Raji (cell line): Measurements from ENCODE around the gene KRTAP13-2.

Source experiments
- POLR2A ChIP-seq: IDR thresholded peaks from 2 replicates; pipeline ENCODE4 v1.6.1; 2011; ENCODE audit warnings: low read depth, low read length, control low read depth; ENCODE audit not compliant: insufficient read depth

Gene KRTAP13-2, protein sequence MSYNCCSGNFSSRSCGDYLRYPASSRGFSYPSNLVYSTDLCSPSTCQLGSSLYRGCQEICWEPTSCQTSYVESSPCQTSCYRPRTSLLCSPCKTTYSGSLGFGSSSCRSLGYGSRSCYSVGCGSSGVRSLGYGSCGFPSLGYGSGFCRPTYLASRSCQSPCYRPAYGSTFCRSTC

DNA sequence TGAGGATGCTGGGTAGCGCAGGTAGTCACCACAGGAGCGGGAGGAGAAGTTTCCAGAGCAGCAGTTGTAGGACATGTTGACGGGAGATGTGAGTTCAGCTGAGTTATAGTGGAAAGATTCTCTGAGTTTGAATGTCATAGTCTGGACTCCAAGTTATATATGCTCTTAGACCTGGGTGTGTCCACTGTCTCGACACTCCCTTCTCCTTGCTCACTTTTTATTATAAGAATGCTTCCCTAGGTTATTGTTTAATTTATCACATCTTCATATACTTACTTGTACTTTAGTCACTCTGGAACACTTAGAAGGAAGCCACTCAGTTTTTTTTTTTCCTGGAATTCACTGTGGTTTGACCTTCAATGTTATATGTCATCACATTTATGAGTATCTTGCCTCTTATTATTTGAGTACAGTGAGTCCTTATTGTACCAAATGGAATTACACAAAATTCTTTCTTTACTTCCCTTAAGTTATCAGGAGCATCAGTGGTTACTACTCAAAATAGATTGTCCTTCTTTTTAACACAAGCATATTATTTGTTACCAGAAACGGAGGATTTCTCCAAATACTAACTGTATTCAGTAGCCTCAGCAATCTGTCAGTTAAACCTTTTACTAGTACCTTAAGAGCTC lies at the start of gene KRTAP13-2:
Gene KRTAP13-2 (minus strand): TSS at position 133 of the 632 bp plus-strand sequence. CDS start 58 bp downstream, at position 75.
- TF ChIP-seq POLR2A = no peak

DNA sequence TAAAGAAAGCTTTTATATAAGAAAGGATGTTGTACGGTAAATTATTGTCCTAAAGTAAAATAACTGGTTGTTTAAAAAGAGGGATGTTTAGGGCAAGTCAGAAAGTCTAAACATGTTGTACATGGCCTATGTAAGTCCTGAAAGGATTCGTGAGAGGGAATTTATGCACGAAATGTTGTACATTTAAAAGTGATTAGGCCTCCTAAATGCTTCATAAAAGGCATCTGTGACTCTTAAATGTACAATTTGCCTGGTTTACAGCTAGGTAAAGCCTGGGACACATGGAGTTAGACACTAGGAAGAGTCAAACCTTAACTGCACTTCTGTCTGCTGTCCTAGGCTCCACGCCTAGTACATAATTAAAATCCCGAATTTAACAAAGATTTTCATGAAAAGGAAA lies 43.9 kb upstream of the KRTAP13-2 start:
- TF ChIP-seq POLR2A = no peak

DNA sequence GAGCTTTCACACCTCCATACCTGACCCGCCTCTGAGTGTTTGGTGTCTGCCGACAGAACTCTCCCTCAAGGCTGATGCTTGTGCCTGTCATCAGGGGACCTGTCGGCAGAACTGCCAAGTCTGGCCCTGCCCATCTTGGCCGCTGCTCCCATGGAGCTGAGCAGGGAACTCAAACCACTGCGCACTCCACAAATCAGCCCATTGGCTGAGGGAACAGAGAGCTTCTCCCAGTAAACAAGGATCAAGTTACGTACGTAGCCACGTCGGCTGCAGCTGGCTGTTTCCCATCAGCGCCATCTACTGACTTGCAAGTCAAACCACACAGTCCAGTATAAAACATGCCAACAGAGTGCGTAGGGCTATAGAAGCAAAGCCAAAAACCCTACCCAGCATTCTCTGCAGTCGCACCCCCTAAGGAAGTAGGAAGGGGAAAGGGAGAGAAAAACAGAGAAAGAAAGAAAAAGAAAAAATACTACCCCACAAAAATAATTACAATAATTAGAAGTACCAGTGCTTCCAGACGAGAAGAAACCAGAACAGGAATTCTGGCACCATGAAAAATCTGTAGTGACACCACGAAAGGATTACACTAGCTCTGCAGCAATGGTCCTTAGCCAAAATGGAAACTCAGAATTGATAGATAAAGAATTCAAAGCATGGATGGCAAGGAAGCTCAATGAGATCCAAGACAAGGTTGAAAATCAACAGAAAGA lies 36.9 kb upstream of the KRTAP13-2 start:
- TF ChIP-seq POLR2A = no peak

DNA sequence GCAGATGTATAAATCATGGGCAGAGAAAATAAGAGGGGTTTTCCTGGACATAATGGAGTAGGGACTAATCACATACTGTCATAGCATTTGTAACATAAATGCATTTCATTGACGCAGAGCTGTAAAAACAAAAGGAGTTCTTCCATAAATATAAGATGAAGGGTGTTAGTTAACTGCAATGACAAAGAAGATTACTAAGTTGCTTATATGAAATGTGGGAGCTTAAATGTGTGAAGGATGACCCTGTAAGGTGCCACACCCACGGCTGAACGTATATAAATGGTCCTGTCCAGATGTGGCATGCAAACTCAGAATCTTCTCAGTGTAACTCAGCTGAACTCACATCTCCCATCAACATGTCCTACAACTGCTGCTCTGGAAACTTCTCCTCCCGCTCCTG lies 23.7 kb upstream of the KRTAP13-2 start, which contains the start of gene KRTAP13-1:
Gene KRTAP13-1 (plus strand): TSS at position 301 of the 400 bp plus-strand sequence. CDS start 56 bp downstream, at position 357.
- TF ChIP-seq POLR2A = no peak

DNA sequence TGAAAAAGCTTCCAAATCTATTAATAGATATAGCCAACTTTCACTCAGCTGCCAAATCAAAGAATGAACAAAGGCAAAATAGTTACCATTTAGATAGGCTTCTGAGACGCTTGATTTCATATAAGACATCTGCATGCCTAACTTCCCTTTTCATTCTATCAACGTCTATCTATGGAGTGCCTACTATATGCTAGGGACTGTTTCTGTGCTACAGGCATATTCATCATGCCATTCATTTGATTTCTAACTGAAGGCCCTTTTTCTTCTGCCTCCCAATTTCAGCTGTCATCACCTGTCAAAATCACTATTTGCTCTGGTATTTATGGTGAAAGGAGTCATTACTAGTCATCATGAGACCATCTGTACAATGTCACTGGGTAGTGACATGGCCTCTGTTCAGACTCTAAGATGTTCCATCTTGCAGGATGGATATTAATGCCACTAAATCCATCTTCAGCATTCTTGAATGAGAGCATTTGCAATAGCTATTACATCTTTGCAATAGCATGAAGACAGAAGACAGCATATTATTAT lies 19.5 kb upstream of the KRTAP13-2 start:
- no peak for TF ChIP-seq POLR2A

DNA sequence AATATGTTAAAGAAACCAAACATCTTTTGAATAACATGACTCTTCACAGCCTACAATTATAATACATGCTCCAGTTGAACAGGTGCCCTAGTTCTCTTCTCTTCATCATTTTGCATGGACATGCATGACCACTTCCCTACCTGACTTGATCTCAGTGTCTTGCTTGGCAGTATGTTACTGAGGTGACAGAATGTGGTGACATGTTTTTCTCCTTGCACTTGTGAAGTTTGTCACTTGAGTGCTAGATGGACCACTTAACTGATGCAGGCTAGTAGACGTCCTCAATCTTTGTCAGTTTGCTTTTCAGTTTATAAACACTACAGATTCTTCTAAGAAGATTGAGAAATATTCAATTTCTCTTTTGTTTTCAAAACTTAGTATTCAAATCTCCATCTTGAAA lies 10.1 kb upstream of the KRTAP13-2 start:
- TF ChIP-seq POLR2A = no peak

DNA sequence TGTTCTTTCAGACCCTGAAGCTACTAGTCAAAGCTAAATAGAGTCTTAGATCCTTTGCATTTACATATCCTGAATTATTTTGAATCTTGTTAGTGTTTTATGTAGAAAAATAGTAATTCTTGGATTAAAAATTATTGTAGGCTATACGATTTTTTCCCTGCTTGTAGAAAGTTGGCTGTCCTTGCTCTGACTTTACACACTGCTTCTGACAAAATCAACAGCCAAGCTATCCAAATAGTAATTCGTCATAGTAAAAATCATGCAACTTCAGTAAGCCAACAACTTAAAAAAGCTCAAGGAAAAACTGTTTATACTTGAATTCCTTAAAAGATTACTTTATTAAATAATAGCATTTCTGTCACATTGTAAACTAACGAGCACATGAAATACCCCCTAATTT lies 16.2 kb downstream of the KRTAP13-2 start:
- TF ChIP-seq POLR2A = no peak

DNA sequence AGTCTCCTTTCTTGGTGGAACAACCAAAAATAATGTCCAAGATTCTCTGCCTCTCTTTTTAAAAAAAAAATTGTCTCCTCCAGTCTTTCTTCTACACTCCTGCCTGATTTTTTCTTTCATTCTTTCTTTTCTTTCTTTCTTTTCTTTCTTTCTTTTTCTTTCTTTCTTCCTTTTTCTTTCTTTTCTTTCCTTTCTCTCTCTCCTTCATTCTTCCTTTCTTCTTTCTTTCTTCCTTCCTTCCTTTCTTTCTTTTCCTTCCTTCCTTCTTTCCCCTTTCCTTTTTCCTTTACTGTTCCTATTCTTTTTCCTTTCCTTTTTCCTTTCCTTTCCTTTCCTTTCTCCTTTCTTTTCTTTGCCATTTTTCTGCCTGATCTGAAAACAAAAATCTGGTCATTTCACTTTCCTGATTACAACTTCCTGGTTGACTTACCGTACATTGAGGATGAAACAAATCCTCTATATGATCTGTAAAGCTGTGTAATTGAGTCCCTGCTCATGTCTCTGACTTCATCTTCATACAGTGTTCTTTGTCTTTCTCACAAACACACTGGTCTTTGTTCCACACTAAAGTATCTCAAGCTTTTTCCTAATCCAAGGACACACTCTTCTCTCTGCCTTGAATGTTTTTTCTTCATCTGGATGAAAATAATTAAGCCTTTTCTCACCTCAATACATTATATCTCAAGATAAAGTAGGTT lies 17.6 kb downstream of the KRTAP13-2 start:
- TF ChIP-seq POLR2A = no peak

DNA sequence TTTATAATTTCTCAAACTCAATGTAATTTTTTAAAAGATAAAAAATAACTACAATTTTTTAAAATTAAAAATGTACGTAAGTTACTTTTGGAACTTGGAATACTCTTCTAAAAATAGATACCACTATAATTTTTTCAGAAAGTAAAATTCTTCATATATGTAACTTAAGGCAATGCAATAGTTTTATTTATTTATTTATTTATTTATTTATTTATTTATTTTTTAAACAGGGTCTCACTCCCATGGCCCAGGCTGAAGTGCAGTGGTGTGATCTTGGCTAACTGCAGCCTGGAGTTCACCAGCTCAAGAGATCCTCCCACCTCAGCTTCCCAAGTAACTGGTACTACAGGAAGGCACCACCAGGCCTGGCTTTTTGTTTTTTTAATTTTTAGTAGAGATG lies 20.5 kb downstream of the KRTAP13-2 start:
- no peak for TF ChIP-seq POLR2A

DNA sequence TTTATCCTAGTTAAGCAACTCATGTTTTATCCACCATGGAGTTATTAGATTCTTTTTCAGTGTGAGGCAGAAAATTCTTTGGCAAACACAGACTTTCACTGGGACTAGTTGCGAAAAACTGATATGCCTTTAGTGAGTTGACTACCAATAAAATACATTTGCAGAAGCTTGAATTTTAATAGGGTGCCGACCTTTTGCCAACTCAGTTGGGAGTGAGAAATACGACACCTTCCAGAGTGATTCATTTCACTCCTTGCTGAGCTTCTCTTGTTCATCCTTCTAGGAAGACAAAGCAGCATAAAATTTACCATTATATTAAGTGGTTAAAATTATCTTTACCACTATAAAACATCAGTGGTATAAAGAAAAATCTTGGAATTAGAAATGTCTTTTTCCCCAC lies 22.5 kb downstream of the KRTAP13-2 start:
- TF ChIP-seq POLR2A = no peak

DNA sequence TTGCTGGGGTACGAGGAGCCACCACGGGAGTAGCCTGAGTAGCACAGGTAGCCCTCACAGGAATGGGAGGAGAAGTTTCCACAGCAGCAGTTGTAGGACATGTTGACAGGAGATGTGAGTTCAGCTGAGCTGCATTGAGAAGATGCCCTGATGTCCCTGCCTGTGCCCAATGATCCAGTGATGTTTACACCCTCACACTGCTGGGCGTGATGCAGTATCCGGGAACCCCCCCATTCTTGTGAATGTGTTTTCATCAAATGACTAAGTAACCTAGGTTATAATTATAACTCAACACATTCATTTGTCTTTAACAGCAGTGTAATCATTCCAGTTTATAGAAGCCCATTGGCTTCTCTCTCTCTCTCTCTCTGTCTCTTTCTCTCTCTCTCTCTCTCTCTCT lies 23.6 kb downstream of the KRTAP13-2 start, which contains the start of gene KRTAP23-1:
Gene KRTAP23-1 (minus strand): TSS at position 101 of the 400 bp plus-strand sequence. CDS start 0 bp downstream, at position 101.
- TF ChIP-seq POLR2A = no peak

DNA sequence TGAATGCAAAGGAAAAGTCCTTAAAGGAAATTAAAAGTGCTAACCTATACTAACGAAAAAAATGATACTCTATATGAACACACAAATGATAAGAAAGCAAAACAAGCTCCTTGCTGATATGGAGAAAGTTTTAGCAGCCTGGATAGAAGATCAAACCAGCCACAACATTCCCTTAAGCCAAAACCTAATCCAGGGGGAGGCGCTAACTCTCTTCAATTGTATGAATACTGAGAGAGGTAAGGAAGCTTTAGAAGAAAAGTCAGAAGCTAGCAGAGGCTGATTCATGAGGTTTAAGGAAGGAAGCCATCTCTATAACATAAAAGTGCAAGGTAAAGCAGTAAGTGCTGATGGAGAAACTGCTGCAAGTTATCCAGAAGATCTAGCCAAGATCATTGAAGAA lies 27.1 kb downstream of the KRTAP13-2 start:
- no peak for TF ChIP-seq POLR2A

DNA sequence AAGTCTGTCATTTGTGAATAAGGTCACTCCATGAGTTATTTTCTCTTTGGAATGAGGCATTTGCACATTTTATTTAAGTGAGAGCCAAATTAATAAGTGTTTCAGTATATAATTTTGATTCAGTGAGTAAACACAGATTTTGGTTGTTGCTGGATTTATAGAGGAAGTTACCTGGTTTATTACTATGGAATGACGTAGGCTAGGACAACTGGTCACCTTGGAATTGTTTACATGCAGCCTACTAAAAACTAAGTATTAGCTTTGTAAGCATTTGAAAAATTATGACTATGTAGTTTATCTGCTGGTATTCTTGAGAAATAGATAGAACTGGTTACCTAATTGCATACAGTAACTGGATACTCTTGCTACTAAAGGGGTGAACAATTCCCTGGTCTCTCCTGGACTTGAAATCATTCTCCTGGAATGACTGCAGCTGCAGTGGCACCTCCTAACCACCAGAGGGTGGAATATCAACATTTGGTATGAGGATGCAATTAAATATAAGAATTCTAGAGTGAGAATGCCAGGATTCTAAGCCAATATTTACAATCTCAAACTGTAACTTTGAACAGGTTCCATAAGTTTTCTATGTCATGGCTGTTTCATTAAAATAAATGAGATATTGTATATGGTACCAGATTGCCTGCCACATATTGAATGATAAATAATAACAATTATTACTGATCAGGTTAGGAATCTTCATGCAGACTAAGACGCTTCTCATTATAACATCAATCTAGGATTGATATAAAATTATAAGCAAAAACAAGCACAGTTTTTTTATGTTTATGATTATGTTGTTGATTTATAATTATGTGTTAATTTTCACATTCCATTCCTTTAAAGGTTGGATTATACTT lies 31.1 kb downstream of the KRTAP13-2 start:
- no peak for TF ChIP-seq POLR2A

DNA sequence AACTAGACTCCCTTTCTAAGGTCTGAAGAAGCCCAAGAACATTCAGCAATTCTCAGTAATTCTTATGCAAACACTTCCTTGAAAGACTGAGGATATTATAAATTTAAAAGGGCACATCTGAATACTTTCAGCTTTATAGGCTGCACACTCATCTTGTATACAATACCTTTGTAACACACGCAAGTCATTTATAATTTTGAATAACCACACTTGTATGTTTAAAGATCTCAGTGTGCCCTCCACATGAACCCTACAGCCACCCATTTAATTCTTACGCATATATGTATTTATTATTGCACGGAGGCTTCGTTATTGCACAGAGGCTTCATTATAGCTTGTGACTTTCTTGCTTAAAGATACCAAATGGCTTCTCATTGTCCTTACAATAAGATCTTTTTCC lies 33.4 kb downstream of the KRTAP13-2 start:
- no peak for TF ChIP-seq POLR2A

DNA sequence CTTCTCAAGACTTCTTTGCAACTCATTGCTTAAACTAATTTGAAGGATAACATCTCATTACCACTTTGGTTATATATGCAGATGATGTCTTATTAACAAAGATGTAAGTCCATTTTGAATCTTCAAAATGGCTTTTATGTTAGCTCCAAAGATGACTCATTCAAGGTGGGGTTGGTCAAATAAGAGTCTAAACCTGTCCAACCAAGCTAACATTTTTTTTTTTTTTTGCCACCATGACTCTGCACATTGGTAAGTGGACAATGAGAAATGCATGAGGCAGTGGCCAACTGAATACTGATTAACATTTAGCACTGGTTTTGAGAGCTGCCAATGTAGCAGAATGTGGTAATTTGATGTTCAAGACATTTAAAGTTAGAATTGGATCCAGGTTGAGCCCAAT lies 34.3 kb downstream of the KRTAP13-2 start:
- TF ChIP-seq POLR2A = no peak

DNA sequence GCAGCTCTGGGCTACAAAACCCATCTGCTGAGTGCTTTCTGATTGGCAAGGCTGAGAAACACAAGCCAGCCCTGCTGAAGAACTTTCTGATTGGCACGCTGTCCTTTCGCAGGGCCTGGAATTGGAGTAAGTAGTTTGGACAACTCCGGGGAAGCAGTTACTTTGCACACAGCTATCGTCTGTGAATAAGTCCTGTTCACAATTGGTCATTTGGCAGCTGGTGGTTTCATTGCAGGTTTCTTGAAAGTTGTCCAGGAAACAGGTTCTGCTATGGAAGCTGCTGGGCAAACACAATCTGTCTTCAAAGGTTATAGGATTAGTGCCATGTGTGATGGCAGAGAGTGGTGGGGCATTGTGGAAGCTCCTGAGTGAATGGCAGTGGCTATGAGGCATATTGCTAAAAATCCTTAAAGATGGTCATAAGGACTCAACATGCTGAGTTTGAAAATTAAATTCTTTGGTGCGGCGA lies 34.8 kb downstream of the KRTAP13-2 start, which contains the start of gene KRTAP27-1:
Gene KRTAP27-1 (minus strand): TSS at position 419 of the 469 bp plus-strand sequence. CDS start 26 bp downstream, at position 393.
- no peak for TF ChIP-seq POLR2A
